HG02798 (cell line): ENCODE data around the gene LIPJ.
A peak's percentile ranks its signal among the peaks of the same experiment; 100 is the strongest.

ENCODE experiments used
- ATAC-seq: cut with Tn5 transposase; IDR thresholded peaks from one replicate; pipeline ENCODE4 v1.9.1; 2021; ENCODE audit warnings: mild to moderate bottlenecking; ENCODE audit not compliant: unreplicated experiment, poor library complexity

The LIPJ gene

GRCh38 chr10:88592906-88593305 lies 6.3 kb downstream of the LIPJ start:
- ATAC-seq: no peak

GRCh38 chr10:88594482-88594881 lies 7.9 kb downstream of the LIPJ start:
- ATAC-seq: no peak

GRCh38 chr10:88598055-88598454 lies 11.5 kb downstream of the LIPJ start:
- peak; percentile 92 for ATAC-seq

- ATAC-seq: peak; percentile 71
Observed at GRCh38 chr10:88608052-88608732, 21.6 kb downstream of the LIPJ start.

GRCh38 chr10:88608780-88609179 lies 22.2 kb downstream of the LIPJ start:
- ATAC-seq: no peak

GRCh38 chr10:88616250-88616977 lies 29.9 kb downstream of the LIPJ start:
- no peak for ATAC-seq

GRCh38 chr10:88617772-88618300 lies 31.3 kb downstream of the LIPJ start:
- ATAC-seq: no peak

- ATAC-seq: no peak
Observed at GRCh38 chr10:88618496-88618895, 31.9 kb downstream of the LIPJ start.

- ATAC-seq: no peak
Observed at GRCh38 chr10:88620441-88620840, 33.9 kb downstream of the LIPJ start.

GRCh38 chr10:88623835-88624234 lies 37.3 kb downstream of the LIPJ start:
- ATAC-seq: no peak

GRCh38 chr10:88624840-88625239 lies 38.3 kb downstream of the LIPJ start:
- ATAC-seq: no peak

GRCh38 chr10:88640186-88640585 lies 53.6 kb downstream of the LIPJ start:
- ATAC-seq: no peak

GRCh38 chr10:88642209-88642608 lies 55.6 kb downstream of the LIPJ start:
- no peak for ATAC-seq

GRCh38 chr10:88642963-88643362 lies 56.4 kb downstream of the LIPJ start:
- ATAC-seq: no peak

- no peak for ATAC-seq
Observed at GRCh38 chr10:88647061-88647615, 60.6 kb downstream of the LIPJ start.

GRCh38 chr10:88651101-88651551 lies 64.6 kb downstream of the LIPJ start:
- ATAC-seq: no peak

GRCh38 chr10:88652616-88653015 lies 66.1 kb downstream of the LIPJ start:
- ATAC-seq: no peak
